GM18909 (cell line): Measurements from ENCODE around the gene TP53I11.

Source experiments
- ATAC-seq: cut with Tn5 transposase; IDR thresholded peaks from one replicate; pipeline ENCODE4 v1.9.1; 2021; ENCODE audit warnings: mild to moderate bottlenecking; ENCODE audit not compliant: unreplicated experiment, poor library complexity

Gene TP53I11

GRCh38 chr11:44960200-44960845, 9.6 kb upstream of the TP53I11 start:
- no peak for ATAC-seq

- ATAC-seq, result no peak
Measured at GRCh38 chr11:44959064-44959463, 8.4 kb upstream of the TP53I11 start.

GRCh38 chr11:44957776-44958564, 7.3 kb upstream of the TP53I11 start:
- ATAC-seq, result no peak

GRCh38 chr11:44957040-44957515, 6.4 kb upstream of the TP53I11 start:
- no peak for ATAC-seq

- ATAC-seq, result no peak
Measured at GRCh38 chr11:44955015-44955738, 4.5 kb upstream of the TP53I11 start.

- no peak for ATAC-seq
Measured at GRCh38 chr11:44954051-44954906, 3.6 kb upstream of the TP53I11 start.

- ATAC-seq, result no peak
Measured at GRCh38 chr11:44952500-44953260, 2.0 kb upstream of the TP53I11 start.

- no peak for ATAC-seq
Measured at GRCh38 chr11:44952082-44952481, 1.4 kb upstream of the TP53I11 start.

GRCh38 chr11:44950031-44950624, 555 bp downstream of the TP53I11 start:
- ATAC-seq, result no peak

- no peak for ATAC-seq
Measured at GRCh38 chr11:44949160-44950030, 1.3 kb downstream of the TP53I11 start.

GRCh38 chr11:44948155-44948554, 2.5 kb downstream of the TP53I11 start:
- no peak for ATAC-seq

GRCh38 chr11:44947114-44947513, 3.6 kb downstream of the TP53I11 start:
- no peak for ATAC-seq

GRCh38 chr11:44946263-44946662, 4.4 kb downstream of the TP53I11 start:
- ATAC-seq, result no peak

GRCh38 chr11:44945666-44946065, 5.0 kb downstream of the TP53I11 start:
- no peak for ATAC-seq

GRCh38 chr11:44944853-44945235, 5.8 kb downstream of the TP53I11 start:
- ATAC-seq, result no peak

- ATAC-seq, result no peak
Measured at GRCh38 chr11:44944181-44944852, 6.4 kb downstream of the TP53I11 start.

- peak; percentile 22 for ATAC-seq
Measured at GRCh38 chr11:44943696-44944095, 7.0 kb downstream of the TP53I11 start.

GRCh38 chr11:44943118-44943517, 7.6 kb downstream of the TP53I11 start:
- ATAC-seq, result peak; percentile 79
